HG02852 (cell line): ENCODE data around the gene MTHFD1.

Experiments used
- ATAC-seq: cut with Tn5 transposase; IDR thresholded peaks from one replicate; pipeline ENCODE4 v1.9.1; 2021; ENCODE audit warnings: mild to moderate bottlenecking, moderate library complexity; ENCODE audit not compliant: unreplicated experiment

The MTHFD1 gene

GRCh38 chr14:64488590-64489099 lies 100.5 kb downstream of the MTHFD1 start:
- no peak for ATAC-seq

- no peak for ATAC-seq
These were observed 103.5 kb downstream of the MTHFD1 start for GRCh38 chr14:64491637-64492036.

GRCh38 chr14:64493455-64493854 lies 105.3 kb downstream of the MTHFD1 start:
- no peak for ATAC-seq

GRCh38 chr14:64495252-64495651 lies 107.1 kb downstream of the MTHFD1 start:
- no peak for ATAC-seq

GRCh38 chr14:64496764-64497163 lies 108.6 kb downstream of the MTHFD1 start:
- ATAC-seq, result no peak

GRCh38 chr14:64500088-64500487 lies 111.9 kb downstream of the MTHFD1 start:
- no peak for ATAC-seq

GRCh38 chr14:64501411-64502171 lies 113.4 kb downstream of the MTHFD1 start:
- no peak for ATAC-seq

- no peak for ATAC-seq
These were observed 114.3 kb downstream of the MTHFD1 start for GRCh38 chr14:64502456-64502855.

- no peak for ATAC-seq
These were observed 114.8 kb downstream of the MTHFD1 start for GRCh38 chr14:64502887-64503433.

GRCh38 chr14:64503434-64504309 lies 115.5 kb downstream of the MTHFD1 start, which contains the start of gene ZBTB25:
ZBTB25 (minus strand) TSS chr14:64503838; CDS start chr14:64490533, 13,305 bp downstream.
- peak; percentile 56 for ATAC-seq

GRCh38 chr14:64504310-64504896 lies 116.2 kb downstream of the MTHFD1 start, which contains the start of gene ZBTB1:
ZBTB1 (plus strand) TSS chr14:64504770; CDS start chr14:64521505, 16,735 bp downstream.
- peak; percentile 22 for ATAC-seq

GRCh38 chr14:64504897-64505794 lies 117.0 kb downstream of the MTHFD1 start:
- ATAC-seq, result peak; percentile 33

GRCh38 chr14:64506721-64507120 lies 118.6 kb downstream of the MTHFD1 start:
- no peak for ATAC-seq

GRCh38 chr14:64507376-64508156 lies 119.4 kb downstream of the MTHFD1 start:
- ATAC-seq, result no peak

GRCh38 chr14:64508215-64508776 lies 120.1 kb downstream of the MTHFD1 start:
- ATAC-seq, result no peak

- ATAC-seq, result no peak
These were observed 120.9 kb downstream of the MTHFD1 start for GRCh38 chr14:64509036-64509435.
